Left lung (tissue), 10 donors: ENCODE data around the gene PI4KA. TPM values are rescaled to one million over a fixed set of nuclear protein-coding genes. Genes with fewer than 3 reads are reported as not detected.

Experiments used
- ATAC-seq: fragments of 200-7000 bp; cut with Tn5 transposase; one replicate; pipeline ENCODE4 v1.9.1; 2020; ENCODE audit warnings: moderate library complexity
- DNase-seq, 4 donors: peaks; one replicate each; pipeline ENCODE4 v3.0.0-alpha.2; 2013 to 2020
- H3K27ac ChIP-seq, 2 donors: fragments of 200-600 bp; sonication (generic) in 1 of 2; one replicate each; pipeline versions ENCODE4 v1.5.0 to v1.8.0; 2020 to 2021
- H3K27me3 ChIP-seq, 2 donors: fragments of 200-600 bp; sonication (generic) in 1 of 2; one replicate each; pipeline versions ENCODE4 v1.5.0 to v1.8.0; 2020 to 2021
- H3K36me3 ChIP-seq, 2 donors: fragments of 200-600 bp; sonication (generic) in 1 of 2; one replicate each; pipeline versions ENCODE4 v1.5.0 to v1.8.0; 2020 to 2021
- H3K4me1 ChIP-seq, 2 donors: fragments of 200-600 bp; one replicate each; pipeline ENCODE4 v1.8.0; 2021
- H3K4me3 ChIP-seq, 2 donors: fragments of 200-600 bp; sonication (generic) in 1 of 2; one replicate each; pipeline versions ENCODE4 v1.5.0 to v1.8.0; 2020 to 2021; ENCODE audit warnings: mild to moderate bottlenecking in 1 of 2
- H3K9me3 ChIP-seq, 2 donors: fragments of 200-600 bp; sonication (generic) in 1 of 2; one replicate each; pipeline versions ENCODE4 v1.5.0 to v1.8.0; 2020 to 2021
- CTCF ChIP-seq, 2 donors: fragments of 200-600 bp; sonication (generic) in 1 of 2; IDR thresholded peaks; one replicate each; pipeline versions ENCODE4 v1.5.0 to v1.8.0; 2021; ENCODE audit warnings: antibody characterized with exemption in 2 of 2
- intact Hi-C, 2 donors: fragments of 100-400 bp; cut with DNase I; formaldehyde crosslinking; loops; one replicate each; pipeline versions ENCODE4 v1.11.2 to v1.14.2; 2022
- polyA plus RNA-seq, 6 donors: library from polyadenylated mRNA; unstranded; fragments of 120-200 nt; gene quantifications; one replicate each; pipeline ENCODE4 v1.2.1, GENCODE V29; 2013; ENCODE audit not compliant: insufficient read length in 6 of 6
- total RNA-seq, 2 donors: library from RNA; stranded (reverse); fragmentation: NEBNext Ultra II Directional; extraction: Animal tissue kit (Norgen Biotek cat#: 25700); gene quantifications; one replicate each; pipeline ENCODE4 v1.2.1, GENCODE V29; 2021
- donor health status: DM: no; HTN: yes; CAD: no.
- donor health status: DM: no; HTN: no; CAD: no.

The PI4KA gene
- total and polyA plus RNA-seq, 8 donors = 60.5 to 108 (median 70.0) TPM

GRCh38 chr22:20760084-20760483, 98.5 kb downstream of the PI4KA start:
- no peak overlapping the region for H3K4me3 ChIP-seq
- H3K36me3 ChIP-seq = peaks cover 7 to 83% of the 10 kb centered on the region in 2 donors
- no peak for TF ChIP-seq CTCF (IDR thresholded peaks at IDR 0.05)
- intact Hi-C loops = no loop called here
- H3K27me3 ChIP-seq = no peaks in the 10 kb centered on the region
- no peak for DNase-seq
- no peaks in the 10 kb centered on the region for H3K4me1 ChIP-seq
- ATAC-seq = no peak
- H3K27ac ChIP-seq = no peak overlapping the region
- no peaks in the 10 kb centered on the region for H3K9me3 ChIP-seq

- H3K27ac ChIP-seq = no peak overlapping the region
- TF ChIP-seq CTCF (IDR thresholded peaks at IDR 0.05) = no peak
- no peaks in the 10 kb centered on the region for H3K9me3 ChIP-seq
- DNase-seq (peak in 1 of 4 donors; percentile 23), ATAC-seq (peak; percentile 63)
- H3K36me3 ChIP-seq = peaks cover 7 to 82% of the 10 kb centered on the region in 2 donors
- H3K4me3 ChIP-seq = no peak overlapping the region
- H3K27me3 ChIP-seq = no peaks in the 10 kb centered on the region
- intact Hi-C loops = no loop called here
- no peaks in the 10 kb centered on the region for H3K4me1 ChIP-seq
Observed at GRCh38 chr22:20758688-20759087, 99.9 kb downstream of the PI4KA start.

- Histone ChIP-seq H3K27ac (no peak overlapping the region), H3K4me3 (no peak overlapping the region), H3K36me3 (peaks cover 4 to 80% of the 10 kb centered on the region in 2 donors), H3K9me3 (no peaks in the 10 kb centered on the region), H3K4me1 (no peaks in the 10 kb centered on the region), H3K27me3 (no peaks in the 10 kb centered on the region)
- ATAC-seq (no peak), DNase-seq (no peak)
- no peak for TF ChIP-seq CTCF (IDR thresholded peaks at IDR 0.05)
- intact Hi-C loops = no loop called here
Observed at GRCh38 chr22:20756846-20757245, 101.8 kb downstream of the PI4KA start.

- Histone ChIP-seq H3K27ac (no peak overlapping the region), H3K9me3 (no peaks in the 10 kb centered on the region), H3K27me3 (no peaks in the 10 kb centered on the region), H3K36me3 (peaks cover 0 to 79% of the 10 kb centered on the region in 2 donors), H3K4me3 (no peak overlapping the region), H3K4me1 (peaks cover 14 to 34% of the 10 kb centered on the region in 2 donors)
- intact Hi-C loops = no loop called here
- no peak for ATAC-seq
- no peak for TF ChIP-seq CTCF (IDR thresholded peaks at IDR 0.05)
- DNase-seq = peak in 1 of 4 donors; percentile 2
Observed at GRCh38 chr22:20752873-20753272, 105.7 kb downstream of the PI4KA start.

GRCh38 chr22:20752104-20752741, 106.4 kb downstream of the PI4KA start:
- peak in 1 of 4 donors; percentile 54 for DNase-seq
- Histone ChIP-seq H3K27me3 (no peaks in the 10 kb centered on the region), H3K4me1 (peaks cover 14 to 34% of the 10 kb centered on the region in 2 donors), H3K4me3 (no peak overlapping the region), H3K36me3 (peaks cover 0 to 79% of the 10 kb centered on the region in 2 donors), H3K9me3 (no peaks in the 10 kb centered on the region), H3K27ac (no peak overlapping the region)
- no peak for TF ChIP-seq CTCF (IDR thresholded peaks at IDR 0.05)
- intact Hi-C loops = no loop called here
- no peak for ATAC-seq
